GM18867 (cell line): ENCODE results near the gene OR51E2.

ENCODE experiments used
- ATAC-seq: cut with Tn5 transposase; IDR thresholded peaks from one replicate; pipeline ENCODE4 v1.9.1; 2021; ENCODE audit warnings: mild to moderate bottlenecking, moderate library complexity; ENCODE audit not compliant: unreplicated experiment

Gene OR51E2

DNA sequence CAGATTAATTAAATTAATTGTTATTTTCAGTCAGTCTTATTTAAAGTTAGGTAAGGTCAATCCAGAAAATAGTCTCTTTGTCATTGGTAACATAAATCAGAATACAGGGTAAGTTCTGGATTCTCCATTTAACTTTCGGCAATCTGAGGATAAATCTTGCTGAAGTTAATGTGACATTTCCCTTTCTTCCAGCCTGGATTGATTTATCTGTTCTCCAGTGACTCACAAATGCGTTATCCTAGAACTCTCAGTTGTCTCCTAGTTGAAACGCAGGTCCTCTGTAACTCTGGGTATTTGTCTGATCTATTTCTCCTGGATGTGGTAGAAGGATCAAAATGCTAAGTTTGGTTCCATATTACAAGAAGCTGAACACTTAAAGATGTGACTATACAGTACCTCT is 32.9 kb downstream of the OR51E2 start:
- ATAC-seq, result no peak

DNA sequence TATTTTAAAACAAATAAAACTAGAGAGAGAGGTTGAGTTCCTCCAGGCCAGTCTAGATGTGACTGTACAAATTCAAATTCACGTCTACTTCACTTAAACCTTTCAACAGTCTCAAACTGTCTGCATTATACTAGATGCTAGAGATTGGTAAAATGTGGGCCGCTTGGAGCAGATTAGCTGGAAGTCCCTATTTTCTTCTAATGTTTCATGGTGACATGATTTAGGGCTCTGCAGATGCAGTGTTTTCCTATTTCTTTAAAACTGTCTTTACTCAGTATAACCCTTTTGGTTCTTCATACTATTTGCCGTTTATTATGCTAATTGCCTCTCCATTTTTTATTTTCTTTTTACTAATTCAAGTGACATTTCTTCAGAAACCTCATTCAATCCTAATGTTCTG is 33.5 kb downstream of the OR51E2 start:
- ATAC-seq, result no peak

DNA sequence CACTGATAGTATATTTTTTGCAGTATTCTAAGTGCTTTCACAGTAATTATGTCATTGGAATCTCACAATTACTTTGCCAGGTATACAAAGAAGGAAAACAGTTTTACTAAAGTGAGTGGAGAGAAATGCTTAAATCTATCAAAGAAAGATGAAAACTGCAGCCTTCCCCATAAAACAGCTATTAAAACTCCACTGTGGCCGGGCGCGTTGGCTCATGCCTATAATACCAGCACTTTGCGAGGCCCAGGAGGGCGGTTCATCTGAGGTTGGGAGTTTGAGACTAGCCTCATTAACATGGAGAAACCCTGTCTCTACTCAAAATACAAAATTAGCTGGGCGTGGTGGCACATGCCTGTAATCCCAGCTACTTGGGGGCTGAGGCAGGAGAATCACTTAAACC is 34.8 kb downstream of the OR51E2 start:
- no peak for ATAC-seq

DNA sequence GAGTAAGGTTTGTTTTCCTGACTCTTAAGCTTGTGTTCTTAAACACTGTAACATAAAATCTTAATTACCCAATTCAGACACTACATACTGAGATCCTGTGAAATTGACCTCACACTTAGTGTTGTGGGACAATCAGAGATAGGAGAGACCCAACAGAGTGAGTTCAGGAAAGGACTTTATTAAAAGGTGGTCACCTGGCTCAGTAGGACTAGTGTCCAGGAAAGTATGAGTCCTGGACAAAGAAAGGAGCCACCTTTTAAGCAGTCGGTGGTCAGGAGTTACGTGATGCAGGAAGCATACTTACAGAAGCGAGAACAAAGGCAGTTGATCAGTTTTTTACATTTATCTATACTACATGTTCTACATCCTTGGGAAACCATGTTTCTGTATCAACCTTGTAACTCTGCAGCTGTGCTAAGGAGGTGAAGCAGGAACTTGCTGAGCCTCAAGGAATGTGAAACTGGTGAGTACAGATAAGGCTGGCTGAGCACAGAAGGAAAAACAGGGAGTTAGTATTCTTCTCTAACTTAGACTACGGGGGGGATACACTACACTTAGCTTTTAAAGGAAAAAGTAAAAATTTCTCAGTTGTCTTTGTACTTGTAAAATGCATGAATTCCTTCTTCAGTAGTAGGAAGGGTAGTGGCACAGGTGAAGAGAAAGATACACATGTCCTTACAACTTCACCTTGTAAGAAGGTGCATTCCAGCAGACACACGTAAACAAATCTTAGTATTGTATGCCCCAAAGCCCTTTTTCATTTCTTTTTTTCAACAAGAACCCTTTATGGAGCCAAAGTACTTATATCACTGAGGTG is 38.8 kb downstream of the OR51E2 start:
- ATAC-seq, result no peak

DNA sequence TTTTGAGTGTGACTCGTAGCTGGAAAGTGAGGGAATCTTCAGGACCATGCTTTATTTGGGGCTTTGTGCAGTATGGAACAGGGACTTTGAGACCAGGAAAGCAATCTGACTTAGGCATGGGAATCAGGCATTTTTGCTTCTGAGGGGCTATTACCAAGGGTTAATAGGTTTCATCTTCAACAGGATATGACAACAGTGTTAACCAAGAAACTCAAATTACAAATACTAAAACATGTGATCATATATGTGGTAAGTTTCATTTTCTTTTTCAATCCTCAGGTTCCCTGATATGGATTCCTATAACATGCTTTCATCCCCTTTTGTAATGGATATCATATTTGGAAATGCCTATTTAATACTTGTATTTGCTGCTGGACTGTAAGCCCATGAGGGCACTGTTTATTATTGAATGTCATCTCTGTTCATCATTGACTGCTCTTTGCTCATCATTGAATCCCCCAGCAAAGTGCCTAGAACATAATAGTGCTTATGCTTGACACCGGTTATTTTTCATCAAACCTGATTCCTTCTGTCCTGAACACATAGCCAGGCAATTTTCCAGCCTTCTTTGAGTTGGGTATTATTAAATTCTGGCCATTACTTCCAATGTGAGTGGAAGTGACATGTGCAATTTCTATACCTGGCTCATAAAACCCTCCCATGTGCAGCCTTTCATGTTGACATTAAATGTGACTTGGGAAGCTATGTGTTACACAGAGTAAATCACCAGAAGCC is 42.9 kb downstream of the OR51E2 start:
- ATAC-seq, result peak; percentile 85

DNA sequence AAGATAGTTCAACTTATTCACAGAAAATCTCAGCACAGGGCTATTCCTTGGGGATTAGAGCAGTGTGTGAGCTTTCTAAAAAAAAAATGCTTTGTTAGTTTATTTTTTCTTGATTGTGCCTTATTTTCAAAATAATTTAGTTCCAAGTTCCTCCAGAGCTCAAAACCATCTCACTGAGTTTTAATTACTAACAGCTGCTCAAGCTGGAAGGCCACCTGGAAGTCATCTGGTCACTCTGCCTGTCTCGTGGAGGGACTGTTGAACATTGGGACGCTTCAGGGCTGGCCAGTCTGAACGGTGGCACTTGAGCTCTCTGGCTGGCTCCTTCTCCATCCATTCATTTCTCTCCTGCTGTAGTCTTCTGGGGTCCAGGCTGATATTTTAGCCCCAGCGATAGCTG is 49.9 kb downstream of the OR51E2 start:
- no peak for ATAC-seq

DNA sequence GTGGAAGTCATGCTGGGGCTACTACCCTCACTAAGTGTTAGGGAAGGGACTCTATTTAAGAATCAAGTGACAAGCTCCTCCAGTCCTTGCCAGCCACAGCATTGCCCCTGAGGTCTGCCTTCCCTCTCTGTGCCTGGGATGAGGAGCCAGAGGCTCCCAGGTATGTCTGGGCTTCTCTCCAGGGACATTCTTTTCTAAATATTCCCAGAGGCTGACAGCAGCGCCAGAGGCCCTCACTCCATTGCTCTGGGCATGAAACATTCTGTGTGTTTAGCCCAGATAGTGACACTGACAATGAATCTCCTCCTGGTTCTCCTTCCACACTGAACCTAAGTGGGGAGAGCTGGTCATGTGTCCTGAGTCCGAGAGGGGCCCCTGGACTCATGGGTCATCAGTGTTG is 51.7 kb downstream of the OR51E2 start:
- ATAC-seq, result no peak

DNA sequence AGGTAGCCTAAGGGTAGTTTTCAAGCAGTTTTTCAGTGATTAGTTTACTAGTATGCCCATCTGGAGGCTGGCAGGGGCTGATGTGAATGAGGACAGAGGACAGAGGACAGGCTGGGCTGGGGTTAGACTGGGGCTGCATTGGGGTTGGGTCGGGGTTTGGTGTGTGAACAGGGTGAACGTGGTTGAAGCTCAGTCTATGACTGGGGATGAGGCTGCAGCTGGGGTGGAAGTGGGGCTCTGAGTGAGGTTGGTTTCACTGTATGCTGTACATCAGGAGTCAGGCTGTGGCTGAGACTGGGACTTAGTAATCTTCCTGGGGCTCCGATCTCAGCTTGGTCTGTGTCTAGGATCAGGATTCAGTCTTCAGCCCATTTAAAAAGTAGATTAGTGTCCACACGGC is 53.4 kb downstream of the OR51E2 start:
- no peak for ATAC-seq

DNA sequence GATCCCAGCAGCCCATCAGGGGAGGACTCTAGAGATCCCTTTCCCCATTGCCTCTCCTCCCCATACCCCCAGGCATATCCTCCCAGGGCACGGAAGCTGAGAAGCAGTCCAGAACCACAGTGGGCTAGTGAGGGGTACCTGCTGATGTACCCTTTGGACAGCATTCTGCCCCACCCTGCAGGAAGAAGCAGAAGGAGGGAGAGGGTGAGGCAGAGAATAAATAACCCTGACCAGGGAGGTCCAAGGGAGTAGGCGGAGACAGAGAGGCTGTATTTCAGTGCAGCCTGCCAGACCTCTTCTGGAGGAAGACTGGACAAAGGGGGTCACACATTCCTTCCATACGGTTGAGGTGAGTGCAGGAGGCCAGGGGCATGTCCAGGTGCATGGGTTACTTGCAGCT is 54.0 kb downstream of the OR51E2 start, which contains the start of gene OR51E1:
TSS of gene OR51E1 (plus strand) at position 301 of the 400 bp plus-strand sequence. CDS start 8,545 bp downstream, outside the sequence.
- ATAC-seq, result no peak

DNA sequence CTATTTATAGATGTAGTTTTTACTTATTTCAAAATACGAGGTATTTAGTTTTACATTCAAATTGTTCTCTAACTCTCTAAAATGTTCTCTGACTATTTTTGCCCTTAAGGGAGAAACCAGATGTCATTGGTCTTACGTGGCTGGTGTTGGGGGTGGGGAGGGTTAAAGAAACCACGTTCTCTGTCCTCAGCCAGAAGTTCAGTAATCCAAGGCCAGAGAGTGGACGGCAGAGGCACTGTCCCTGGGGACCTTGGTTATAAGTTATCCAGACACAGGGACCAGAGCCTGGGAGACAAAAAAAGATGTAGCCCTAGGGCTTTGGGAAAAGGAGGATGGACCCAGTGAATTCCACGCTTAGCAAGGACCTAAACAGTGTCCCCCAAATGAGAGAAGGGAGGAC is 54.6 kb downstream of the OR51E2 start:
- no peak for ATAC-seq

DNA sequence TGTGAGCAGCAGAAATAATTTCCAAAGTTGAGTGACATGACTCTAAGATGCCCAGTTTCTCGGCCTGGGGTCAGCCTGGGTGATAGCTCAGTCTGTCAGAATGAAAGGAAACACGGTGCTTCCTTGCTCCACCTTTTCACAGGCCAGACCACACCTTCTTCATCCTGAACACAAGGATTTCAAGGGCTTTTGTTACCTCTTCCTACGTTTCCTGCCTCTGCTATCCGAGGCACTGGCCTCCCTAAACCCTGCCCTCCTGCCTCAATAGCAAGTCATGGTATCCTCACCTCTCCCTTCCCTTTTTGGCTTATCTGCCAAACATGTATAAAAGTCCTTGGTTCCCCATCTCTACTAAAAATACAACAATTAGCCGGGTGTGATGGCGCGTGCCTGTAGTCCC is 55.6 kb downstream of the OR51E2 start:
- no peak for ATAC-seq

DNA sequence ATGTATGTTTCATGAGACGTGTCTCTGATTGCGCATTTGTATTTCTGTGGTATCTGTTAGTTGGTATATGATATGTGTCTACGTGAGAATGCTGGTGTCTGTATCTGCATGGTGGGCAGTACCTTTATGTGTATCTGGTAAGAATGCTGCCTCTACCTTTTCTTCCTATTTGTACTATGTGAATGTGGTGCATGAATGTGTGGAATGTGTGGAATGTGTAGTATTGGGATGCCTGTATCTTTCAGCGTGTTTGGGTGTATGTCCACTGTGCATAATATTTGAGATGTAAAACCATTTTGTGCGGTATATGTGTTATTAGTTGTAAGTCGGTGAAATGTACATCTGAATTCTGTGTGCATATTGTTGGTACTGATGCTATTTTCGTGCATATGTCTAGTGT is 56.2 kb downstream of the OR51E2 start:
- ATAC-seq, result no peak

DNA sequence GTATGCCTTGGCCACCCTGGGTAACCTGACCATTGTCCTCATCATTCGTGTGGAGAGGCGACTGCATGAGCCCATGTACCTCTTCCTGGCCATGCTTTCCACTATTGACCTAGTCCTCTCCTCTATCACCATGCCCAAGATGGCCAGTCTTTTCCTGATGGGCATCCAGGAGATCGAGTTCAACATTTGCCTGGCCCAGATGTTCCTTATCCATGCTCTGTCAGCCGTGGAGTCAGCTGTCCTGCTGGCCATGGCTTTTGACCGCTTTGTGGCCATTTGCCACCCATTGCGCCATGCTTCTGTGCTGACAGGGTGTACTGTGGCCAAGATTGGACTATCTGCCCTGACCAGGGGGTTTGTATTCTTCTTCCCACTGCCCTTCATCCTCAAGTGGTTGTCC is 57.7 kb downstream of the OR51E2 start:
- no peak for ATAC-seq

DNA sequence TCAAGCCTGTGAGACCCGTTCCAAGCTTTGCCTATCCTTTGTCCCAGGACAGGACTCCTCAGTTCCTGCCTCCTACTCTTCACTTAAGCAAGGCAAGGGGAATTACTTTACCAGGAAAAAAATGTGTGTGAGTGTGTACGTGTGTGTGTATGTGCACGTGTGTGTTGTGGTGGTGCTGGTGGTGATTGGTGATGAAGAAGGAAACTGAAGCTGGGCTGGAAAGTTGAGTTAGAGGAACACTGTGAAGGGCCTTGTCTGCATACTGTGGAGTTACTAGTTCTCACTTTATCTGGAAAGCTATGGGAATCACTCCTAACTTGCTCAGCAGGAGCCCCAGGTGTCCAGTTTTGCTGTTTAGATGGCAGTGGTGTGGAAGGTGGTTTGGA is 60.0 kb downstream of the OR51E2 start:
- ATAC-seq, result no peak

DNA sequence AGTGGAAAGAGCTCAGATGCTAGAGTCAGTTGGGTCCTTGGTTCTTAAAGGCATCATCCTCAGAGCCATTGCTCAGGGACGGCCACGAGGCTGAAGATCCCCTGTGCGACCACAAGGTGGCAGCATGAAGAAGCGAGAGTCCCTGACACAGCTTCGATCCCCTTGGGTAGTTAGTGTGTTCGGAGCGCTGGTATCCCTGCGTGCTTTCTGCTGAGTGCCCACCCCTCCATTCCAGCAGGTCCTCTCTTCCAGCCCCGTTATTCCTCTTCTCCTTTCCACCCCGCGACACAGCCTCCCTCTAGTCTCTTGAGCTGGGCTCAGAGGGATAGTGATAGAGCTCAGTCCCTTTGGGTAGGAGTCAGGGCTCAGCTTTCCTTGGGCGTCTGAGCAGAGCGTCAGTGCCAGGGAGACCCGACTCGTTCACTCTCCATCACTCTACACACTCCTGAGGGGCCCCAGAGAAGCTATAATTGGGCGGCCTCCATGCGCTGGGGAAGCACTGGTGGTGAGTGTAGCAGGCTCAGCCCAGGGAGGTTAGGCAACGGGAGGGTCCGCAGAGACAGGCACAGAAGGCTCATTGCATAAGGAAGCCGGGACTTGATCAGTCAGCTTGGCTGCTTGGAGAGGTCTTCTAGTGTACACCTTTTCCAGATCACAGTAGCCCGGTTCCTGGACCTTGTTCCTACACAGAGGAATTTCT is 60.5 kb downstream of the OR51E2 start, which contains the start of gene OR51D1:
TSS of gene OR51D1 (plus strand) at position 516 of the 700 bp plus-strand sequence. CDS start 2,314 bp downstream, outside the sequence.
- ATAC-seq, result peak; percentile 98

DNA sequence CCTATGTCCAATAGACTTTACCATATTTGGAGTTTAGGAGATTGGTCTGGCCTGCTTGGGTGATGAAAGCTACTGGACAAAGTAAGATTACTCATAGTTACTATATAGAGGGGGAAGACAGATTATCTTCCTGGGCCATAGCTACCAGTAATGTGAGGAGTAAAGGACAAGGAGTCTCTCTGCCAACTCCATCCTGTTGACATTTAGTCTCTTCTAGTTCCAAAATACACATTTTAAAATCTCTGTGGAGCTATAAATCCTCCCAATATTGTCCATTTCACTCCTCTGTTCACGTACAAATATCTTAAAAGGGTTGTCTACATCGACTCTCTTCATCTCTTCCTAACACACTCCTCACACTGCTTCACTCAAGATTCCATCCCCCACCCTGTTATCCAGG is 61.5 kb downstream of the OR51E2 start:
- ATAC-seq, result no peak
